Coronary artery (tissue), 2 donors: ENCODE measurements around the gene RLN1.
"Not testable (repeated sequence)": the region's sequence is repeated elsewhere in the genome, so short reads cannot be mapped to it uniquely, and the experiment has no call there.

Experiments
- DNase-seq: peaks from one replicate; pipeline ENCODE4 v3.0.0-alpha.2; 2017; ENCODE audit warnings: low spot score
- H3K27ac ChIP-seq, 2 donors: fragments of 200-600 bp; sonication (generic); one replicate each; pipeline ENCODE4 v1.5.1; 2016 to 2019
- H3K4me3 ChIP-seq: fragments of 200-600 bp; sonication (generic); 2 replicates; pipeline ENCODE4 v1.5.1; 2016; ENCODE audit warnings: mild to moderate bottlenecking, moderate library complexity
- TF ChIP-seq, protein P1 (sequence below): fragments of 200-600 bp; sonication (generic); IDR thresholded peaks from one replicate; pipeline ENCODE4 v1.5.1; 2019; ENCODE audit warnings: antibody characterized with exemption

Gene RLN1, protein sequence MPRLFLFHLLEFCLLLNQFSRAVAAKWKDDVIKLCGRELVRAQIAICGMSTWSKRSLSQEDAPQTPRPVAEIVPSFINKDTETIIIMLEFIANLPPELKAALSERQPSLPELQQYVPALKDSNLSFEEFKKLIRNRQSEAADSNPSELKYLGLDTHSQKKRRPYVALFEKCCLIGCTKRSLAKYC

DNA sequence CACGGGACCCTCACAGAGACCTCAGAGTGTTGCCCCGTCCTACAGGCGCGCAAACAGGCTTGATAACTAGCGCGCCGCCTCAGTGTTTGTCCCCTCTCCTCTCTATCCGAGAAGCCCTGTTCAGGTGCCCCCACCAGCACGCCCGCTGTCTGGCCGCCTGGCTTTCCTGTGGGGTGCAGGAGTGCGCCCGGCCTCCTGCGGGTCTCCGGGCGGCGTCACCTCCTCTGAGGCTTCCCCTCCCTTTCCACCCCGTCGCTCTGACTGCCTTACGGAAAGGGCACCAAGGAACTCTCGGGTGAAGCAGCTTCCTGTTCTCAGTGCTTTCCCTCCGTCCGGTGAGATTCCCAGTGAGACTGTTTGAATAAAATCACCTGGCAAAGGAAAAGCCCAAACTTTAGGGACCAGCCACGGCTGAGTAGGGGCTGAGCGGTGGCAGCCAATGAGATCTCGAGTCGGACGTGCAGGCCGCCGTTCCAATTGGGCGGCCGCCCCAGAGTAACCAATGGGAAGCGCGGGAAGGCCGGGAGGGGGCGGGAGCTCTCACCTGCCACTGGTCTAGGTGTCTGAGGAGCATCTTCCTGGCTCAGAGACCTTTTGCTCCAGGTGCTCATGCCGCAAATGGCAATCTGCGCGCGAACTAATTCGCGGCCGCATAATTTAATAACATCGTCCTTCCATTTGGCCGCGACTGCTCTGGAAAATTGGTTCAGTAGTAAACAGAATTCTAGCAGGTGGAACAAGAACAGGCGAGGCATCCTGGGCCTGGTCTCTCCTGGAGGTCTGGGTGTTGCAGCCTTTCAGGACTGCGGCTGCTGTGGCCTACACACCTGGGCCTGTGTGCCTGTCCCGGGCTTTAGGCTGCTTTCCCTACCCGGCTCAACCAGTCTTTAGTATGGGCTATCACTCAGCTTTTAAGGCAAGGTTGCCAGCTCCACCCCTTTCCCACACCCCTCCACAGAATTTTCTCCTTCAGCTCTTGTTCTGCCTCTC, at the start of gene RLN1:
Gene RLN1 (minus strand): TSS at position 885 of the 990 bp plus-strand sequence. CDS start 130 bp downstream, at position 755.
- not testable (repeated sequence) for DNase-seq, H3K27ac ChIP-seq
- peak within 1 kb of the TSS; percentile 53 for H3K4me3 ChIP-seq

DNA sequence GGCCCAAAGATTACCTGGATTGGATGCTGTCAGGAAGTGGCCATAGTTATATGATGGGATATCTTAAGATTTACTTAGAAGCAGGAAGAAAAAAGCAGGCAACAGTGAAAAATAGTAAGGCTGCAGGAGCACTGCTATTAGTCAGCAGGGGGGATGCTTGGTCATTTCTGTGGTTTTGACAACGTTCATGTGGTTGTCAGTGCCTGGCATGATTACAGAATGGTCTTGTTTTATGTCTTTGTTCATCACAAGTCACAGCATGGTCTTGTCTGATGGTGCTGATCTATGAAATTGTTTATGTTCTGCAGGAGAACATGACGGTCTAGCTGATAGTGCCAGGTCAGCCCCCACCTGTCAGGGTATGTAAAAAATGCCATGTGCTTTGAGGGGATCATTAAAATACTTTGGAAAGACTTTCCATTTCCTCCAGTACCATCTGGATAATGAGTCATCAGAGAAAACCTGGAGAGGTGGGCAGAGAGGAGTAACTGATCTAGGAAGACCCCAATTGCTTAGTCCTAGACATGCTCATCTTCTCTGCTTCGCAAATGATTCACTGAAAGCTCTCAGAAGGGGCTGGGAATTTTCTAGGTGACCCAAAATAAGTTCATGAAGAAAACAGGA, 49.5 kb upstream of the RLN1 start:
- H3K27ac ChIP-seq, result no peak overlapping the region
- H3K4me3 ChIP-seq, result no peak overlapping the region
- DNase-seq, result no peak
- TF ChIP-seq, protein P1, sequence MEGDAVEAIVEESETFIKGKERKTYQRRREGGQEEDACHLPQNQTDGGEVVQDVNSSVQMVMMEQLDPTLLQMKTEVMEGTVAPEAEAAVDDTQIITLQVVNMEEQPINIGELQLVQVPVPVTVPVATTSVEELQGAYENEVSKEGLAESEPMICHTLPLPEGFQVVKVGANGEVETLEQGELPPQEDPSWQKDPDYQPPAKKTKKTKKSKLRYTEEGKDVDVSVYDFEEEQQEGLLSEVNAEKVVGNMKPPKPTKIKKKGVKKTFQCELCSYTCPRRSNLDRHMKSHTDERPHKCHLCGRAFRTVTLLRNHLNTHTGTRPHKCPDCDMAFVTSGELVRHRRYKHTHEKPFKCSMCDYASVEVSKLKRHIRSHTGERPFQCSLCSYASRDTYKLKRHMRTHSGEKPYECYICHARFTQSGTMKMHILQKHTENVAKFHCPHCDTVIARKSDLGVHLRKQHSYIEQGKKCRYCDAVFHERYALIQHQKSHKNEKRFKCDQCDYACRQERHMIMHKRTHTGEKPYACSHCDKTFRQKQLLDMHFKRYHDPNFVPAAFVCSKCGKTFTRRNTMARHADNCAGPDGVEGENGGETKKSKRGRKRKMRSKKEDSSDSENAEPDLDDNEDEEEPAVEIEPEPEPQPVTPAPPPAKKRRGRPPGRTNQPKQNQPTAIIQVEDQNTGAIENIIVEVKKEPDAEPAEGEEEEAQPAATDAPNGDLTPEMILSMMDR, result no peak

DNA sequence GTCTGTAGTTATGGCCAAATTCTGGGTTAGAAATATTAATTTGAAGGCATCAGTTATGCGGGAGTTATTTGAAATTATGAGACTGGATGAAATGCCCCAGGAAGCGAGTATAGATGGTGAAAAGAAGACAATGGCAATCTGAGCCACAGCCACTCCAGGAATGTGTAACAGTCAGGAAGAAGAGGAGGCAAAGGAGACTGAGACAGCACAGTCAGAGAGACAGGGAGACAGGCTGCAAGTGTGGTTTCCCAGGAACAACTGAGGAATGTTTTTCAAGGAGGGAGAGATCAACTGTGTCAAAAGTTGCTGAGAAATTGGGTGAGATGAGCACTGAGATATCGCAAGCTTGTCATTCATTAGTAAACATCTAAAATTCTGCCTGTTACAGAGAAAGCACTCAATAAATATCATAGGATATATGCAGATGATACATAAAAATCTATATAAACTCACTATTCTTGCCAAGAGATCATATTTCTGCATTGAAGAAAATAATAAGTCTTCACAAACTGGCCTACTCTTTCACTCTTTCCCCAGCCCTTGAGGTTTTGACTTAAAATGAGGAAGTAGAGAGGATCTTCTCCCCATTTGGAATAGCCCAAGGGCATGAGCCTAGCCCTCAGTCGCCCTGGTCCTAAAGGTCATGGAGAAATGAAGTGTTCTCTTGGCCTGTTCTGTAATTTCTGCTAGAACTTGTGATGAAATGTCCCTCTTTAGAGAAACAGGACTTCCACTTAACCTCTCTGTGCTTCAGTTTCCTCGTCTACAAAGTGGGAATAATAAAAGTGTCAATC, 48.5 kb upstream of the RLN1 start:
- Histone ChIP-seq H3K27ac (no peak overlapping the region), H3K4me3 (no peak overlapping the region)
- DNase-seq, result no peak
- TF ChIP-seq, protein P1, result no peak

DNA sequence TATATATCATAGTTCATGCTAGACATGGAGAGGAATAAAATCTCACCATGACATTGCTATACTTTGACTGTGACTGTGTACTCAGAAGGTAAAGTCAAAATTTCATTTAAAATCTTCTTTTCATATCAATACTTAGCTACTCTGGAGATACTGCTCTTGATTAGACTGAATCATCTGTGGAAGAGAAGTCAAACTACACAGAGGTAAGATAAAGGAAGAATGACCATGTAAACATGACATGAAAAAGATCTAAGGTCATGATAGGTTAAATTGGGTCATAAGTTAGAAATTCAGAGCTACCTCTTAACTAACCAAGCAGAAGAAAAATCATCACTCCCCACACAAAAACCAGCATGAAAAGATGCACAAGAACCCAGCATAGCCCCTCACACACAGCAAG, 44.8 kb upstream of the RLN1 start:
- TF ChIP-seq, protein P1, result no peak

DNA sequence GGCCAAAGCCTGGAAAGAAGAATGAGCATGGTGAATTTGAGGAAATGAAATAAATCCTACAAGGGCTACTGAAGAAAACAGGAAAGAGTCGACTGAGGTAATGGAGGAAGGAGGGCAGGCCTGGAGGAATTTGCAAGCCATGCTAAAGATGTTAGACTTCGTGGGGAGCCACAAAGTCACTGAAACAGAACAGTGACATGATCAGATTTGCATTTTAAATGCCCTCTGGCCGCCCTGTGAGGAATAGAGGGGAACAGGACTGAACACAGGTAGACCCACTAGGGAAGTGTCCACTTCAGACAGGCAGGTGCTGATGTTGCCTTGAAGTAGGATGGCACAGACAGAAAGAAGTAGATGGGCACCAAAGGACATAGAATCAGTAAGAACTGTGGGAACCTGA, 42.8 kb upstream of the RLN1 start:
- Histone ChIP-seq H3K27ac (no peak overlapping the region), H3K4me3 (no peak overlapping the region)
- TF ChIP-seq, protein P1, result no peak
- DNase-seq, result no peak

More for the DNA sequence above, 44.8 kb upstream of the RLN1 start:
- no peak for DNase-seq
- Histone ChIP-seq H3K4me3 (no peak overlapping the region), H3K27ac (no peak overlapping the region)

DNA sequence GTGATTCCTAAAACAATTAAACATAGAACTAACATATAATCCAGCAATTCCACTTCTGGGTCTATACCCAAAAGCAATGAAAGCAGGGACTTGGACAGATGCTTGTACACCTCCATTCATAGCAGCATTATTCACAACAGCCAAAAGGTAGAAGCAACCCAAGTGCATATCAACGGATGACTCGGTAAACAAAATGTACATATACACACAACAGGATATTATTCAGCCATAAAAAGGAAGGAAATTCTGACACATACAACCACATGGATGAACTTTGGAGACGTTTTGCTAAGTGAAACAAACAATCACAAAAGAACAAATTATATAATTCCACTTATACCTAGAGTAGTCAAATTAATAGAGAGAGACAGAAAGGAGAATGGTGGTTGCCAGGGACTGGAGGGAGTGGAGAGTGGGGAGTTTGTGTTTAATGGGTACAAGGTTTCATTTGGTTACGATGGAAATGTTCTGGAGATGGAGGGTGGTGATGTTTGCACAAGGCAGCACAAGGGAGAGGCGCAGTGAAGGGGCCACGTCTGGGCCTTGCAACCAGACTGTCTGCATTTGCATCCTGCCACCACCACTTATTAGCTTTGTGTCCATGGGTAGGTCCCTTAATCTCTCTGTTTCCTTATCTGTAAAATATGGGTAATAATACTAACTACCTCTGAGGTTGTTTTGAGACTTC, 36.3 kb upstream of the RLN1 start:
- DNase-seq, result no peak
- no peak overlapping the region for H3K4me3 ChIP-seq
- H3K27ac ChIP-seq, result no peak overlapping the region
- TF ChIP-seq, protein P1, result no peak
